Activated CD8-positive, alpha-beta memory T cell treated with anti-CD3 and anti-CD28 coated beads, Interleukin-2, amount 50 U/mL, for 4 hours (primary cell): ENCODE data around the gene RARRES2.
A peak's percentile ranks its signal among the peaks of the same experiment; 100 is the strongest.

Experiments
- DNase-seq: peaks from one replicate; pipeline ENCODE4 v3.0.0-alpha.2; 2020

Gene RARRES2

GRCh38 chr7:150360363-150361058 lies 19.1 kb upstream of the RARRES2 start:
- no peak for DNase-seq

GRCh38 chr7:150359622-150360362 lies 18.4 kb upstream of the RARRES2 start:
- no peak for DNase-seq

GRCh38 chr7:150358988-150359621 lies 17.7 kb upstream of the RARRES2 start:
- no peak for DNase-seq

- no peak for DNase-seq
These were observed 17.0 kb upstream of the RARRES2 start for GRCh38 chr7:150358433-150358832.

- no peak for DNase-seq
These were observed 16.5 kb upstream of the RARRES2 start for GRCh38 chr7:150357771-150358427.

- peak; percentile 79 for DNase-seq
These were observed 15.8 kb upstream of the RARRES2 start for GRCh38 chr7:150357270-150357669.

GRCh38 chr7:150356265-150356897 lies 15.0 kb upstream of the RARRES2 start:
- DNase-seq: no peak

- no peak for DNase-seq
These were observed 14.2 kb upstream of the RARRES2 start for GRCh38 chr7:150355666-150356059.

GRCh38 chr7:150351587-150352194 lies 10.3 kb upstream of the RARRES2 start:
- DNase-seq: no peak

- DNase-seq: no peak
These were observed 5.5 kb upstream of the RARRES2 start for GRCh38 chr7:150346922-150347321.

GRCh38 chr7:150345012-150345411 lies 3.6 kb upstream of the RARRES2 start:
- no peak for DNase-seq

- no peak for DNase-seq
These were observed 2.9 kb upstream of the RARRES2 start for GRCh38 chr7:150344299-150344698.

- no peak for DNase-seq
These were observed 1.8 kb upstream of the RARRES2 start for GRCh38 chr7:150343225-150343624.

- DNase-seq: no peak
These were observed 636 bp upstream of the RARRES2 start for GRCh38 chr7:150342121-150342408.

- DNase-seq: no peak
These were observed 560 bp downstream of the RARRES2 start for GRCh38 chr7:150340875-150341262.

- no peak for DNase-seq
These were observed 1.2 kb downstream of the RARRES2 start for GRCh38 chr7:150340024-150340749.

- no peak for DNase-seq
These were observed 2.0 kb downstream of the RARRES2 start for GRCh38 chr7:150339409-150339809.

- DNase-seq: no peak
These were observed 3.1 kb downstream of the RARRES2 start for GRCh38 chr7:150338166-150338829.

- DNase-seq: no peak
These were observed 3.8 kb downstream of the RARRES2 start for GRCh38 chr7:150337659-150338081.

- DNase-seq: no peak
These were observed 4.2 kb downstream of the RARRES2 start for GRCh38 chr7:150337179-150337578.

GRCh38 chr7:150336746-150337145 lies 4.7 kb downstream of the RARRES2 start:
- no peak for DNase-seq

- DNase-seq: no peak
These were observed 5.7 kb downstream of the RARRES2 start for GRCh38 chr7:150335774-150336112.
